ENCODE measurements around the gene ZWINT. TPM values are rescaled to one million over a fixed set of nuclear protein-coding genes. Genes with fewer than 3 reads are reported as not detected.

Gene ZWINT
- polyA plus RNA-seq, 1 experiment, result 15.0 TPM

GRCh38 chr10:56318816-56319215, 42.2 kb downstream of the ZWINT start:
- no peaks in the 10 kb centered on the region for H3K27me3 ChIP-seq (ENCODE audit: control insufficient read depth, insufficient read depth, low read length)
- POLR2A ChIA-PET, result no interaction called here
- H3K9me3 ChIP-seq (ENCODE audit: control insufficient read depth, insufficient read depth, low read length), result 0 out of 2 replicates have a peak, but pooled peaks cover 4% of the 10 kb centered on the region
- TF ChIP-seq, protein P1, sequence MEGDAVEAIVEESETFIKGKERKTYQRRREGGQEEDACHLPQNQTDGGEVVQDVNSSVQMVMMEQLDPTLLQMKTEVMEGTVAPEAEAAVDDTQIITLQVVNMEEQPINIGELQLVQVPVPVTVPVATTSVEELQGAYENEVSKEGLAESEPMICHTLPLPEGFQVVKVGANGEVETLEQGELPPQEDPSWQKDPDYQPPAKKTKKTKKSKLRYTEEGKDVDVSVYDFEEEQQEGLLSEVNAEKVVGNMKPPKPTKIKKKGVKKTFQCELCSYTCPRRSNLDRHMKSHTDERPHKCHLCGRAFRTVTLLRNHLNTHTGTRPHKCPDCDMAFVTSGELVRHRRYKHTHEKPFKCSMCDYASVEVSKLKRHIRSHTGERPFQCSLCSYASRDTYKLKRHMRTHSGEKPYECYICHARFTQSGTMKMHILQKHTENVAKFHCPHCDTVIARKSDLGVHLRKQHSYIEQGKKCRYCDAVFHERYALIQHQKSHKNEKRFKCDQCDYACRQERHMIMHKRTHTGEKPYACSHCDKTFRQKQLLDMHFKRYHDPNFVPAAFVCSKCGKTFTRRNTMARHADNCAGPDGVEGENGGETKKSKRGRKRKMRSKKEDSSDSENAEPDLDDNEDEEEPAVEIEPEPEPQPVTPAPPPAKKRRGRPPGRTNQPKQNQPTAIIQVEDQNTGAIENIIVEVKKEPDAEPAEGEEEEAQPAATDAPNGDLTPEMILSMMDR (IDR thresholded peaks at IDR 0.05; ENCODE audit: low read depth, low read length), result no peak
- CTCF ChIA-PET, result interaction anchor here (0.5 kb wide), 1 partner anchor 139 kb away, joined by 3 read pairs; no protein-coding TSS in a partner anchor
- DNase-seq (ENCODE audit: low read depth, low spot score), result no peak
- no peak overlapping the region for H3K4me3 ChIP-seq (ENCODE audit: low read depth, low read length)
- H3K27ac ChIP-seq (ENCODE audit: low read depth, low read length), result no peak overlapping the region

GRCh38 chr10:56317603-56318002, 43.5 kb downstream of the ZWINT start:
- TF ChIP-seq, protein P1 (IDR thresholded peaks at IDR 0.05; ENCODE audit: low read depth, low read length), result no peak
- DNase-seq (ENCODE audit: low read depth, low spot score), result no peak
- ChIA-PET POLR2A (no interaction called here), CTCF (no interaction called here)
- H3K27ac ChIP-seq (ENCODE audit: low read depth, low read length), result no peak overlapping the region
- 0 out of 2 replicates have a peak, but pooled peaks cover 4% of the 10 kb centered on the region for H3K9me3 ChIP-seq (ENCODE audit: control insufficient read depth, insufficient read depth, low read length)
- no peaks in the 10 kb centered on the region for H3K27me3 ChIP-seq (ENCODE audit: control insufficient read depth, insufficient read depth, low read length)
- no peak overlapping the region for H3K4me3 ChIP-seq (ENCODE audit: low read depth, low read length)

- no peak for DNase-seq (ENCODE audit: low read depth, low spot score)
- POLR2A ChIA-PET, result no interaction called here
- CTCF ChIA-PET, result no interaction called here
- Histone ChIP-seq H3K27me3 (ENCODE audit: control insufficient read depth, insufficient read depth, low read length) (no peaks in the 10 kb centered on the region), H3K27ac (ENCODE audit: low read depth, low read length) (no peak overlapping the region), H3K9me3 (ENCODE audit: control insufficient read depth, insufficient read depth, low read length) (0 out of 2 replicates have a peak, but pooled peaks cover 4% of the 10 kb centered on the region), H3K4me3 (ENCODE audit: low read depth, low read length) (no peak overlapping the region)
- TF ChIP-seq, protein P1 (IDR thresholded peaks at IDR 0.05; ENCODE audit: low read depth, low read length), result no peak
Measured at GRCh38 chr10:56316603-56317002, 44.5 kb downstream of the ZWINT start.
